ENCODE results near the gene CLDN6. TPM values are rescaled to one million over a fixed set of nuclear protein-coding genes. Genes with fewer than 3 reads are reported as not detected.

Gene CLDN6
- total and polyA plus RNA-seq, 2 donors (not counting 1 experiment from before 2014, with no cell fraction given): 0.03 TPM; not detected in 1

DNA sequence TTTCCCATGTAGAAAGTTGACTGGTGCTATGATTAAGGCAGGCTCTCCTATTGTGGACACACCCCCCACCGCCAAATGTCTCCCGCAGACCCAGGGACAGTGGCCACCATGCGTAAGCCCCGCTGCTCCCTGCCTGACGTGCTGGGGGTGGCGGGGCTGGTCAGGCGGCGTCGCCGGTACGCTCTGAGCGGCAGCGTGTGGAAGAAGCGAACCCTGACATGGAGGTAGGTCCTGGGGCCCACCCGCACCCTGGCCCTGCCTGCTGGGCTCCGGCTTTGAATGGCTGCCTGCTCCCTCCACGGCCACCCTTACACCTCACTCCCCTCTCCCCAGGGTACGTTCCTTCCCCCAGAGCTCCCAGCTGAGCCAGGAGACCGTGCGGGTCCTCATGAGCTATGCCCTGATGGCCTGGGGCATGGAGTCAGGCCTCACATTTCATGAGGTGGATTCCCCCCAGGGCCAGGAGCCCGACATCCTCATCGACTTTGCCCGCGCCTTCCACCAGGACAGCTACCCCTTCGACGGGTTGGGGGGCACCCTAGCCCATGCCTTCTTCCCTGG, 32.0 kb upstream of the CLDN6 start:
- no peaks in the 10 kb centered on the region for H3K79me2 ChIP-seq (ENCODE audit: control insufficient read depth, insufficient read depth, low read length)
- no peak overlapping the region for H3K4me3 ChIP-seq (replicated peaks in 1 of 4; ENCODE audit: control extremely low read depth in 1 of 4, insufficient read depth in 1 of 4, low read depth in 3 of 4, low read length in 4 of 4)
- H3K9me3 ChIP-seq (ENCODE audit: control insufficient read depth, insufficient read depth, low read depth, low read length): no peaks in the 10 kb centered on the region
- no peaks in the 10 kb centered on the region for H3K4me1 ChIP-seq (ENCODE audit: control insufficient read depth, extremely low read depth, insufficient read depth, low read length)
- no peak overlapping the region for H2AFZ ChIP-seq (ENCODE audit: low read length)
- H3K9ac ChIP-seq (ENCODE audit: insufficient read depth, low read length): no peak overlapping the region
- H3K36me3 ChIP-seq (ENCODE audit: control insufficient read depth, insufficient read depth, low read length): no peaks in the 10 kb centered on the region
- DNase-seq (ENCODE audit: low read depth in 2 of 2): no peak
- H3K4me2 ChIP-seq (ENCODE audit: extremely low read depth, insufficient read depth, low read length): no peak overlapping the region
- H3K27me3 ChIP-seq (ENCODE audit: control insufficient read depth, insufficient read depth, low read length): peaks cover 38% of the 10 kb centered on the region
- H4K20me1 ChIP-seq (ENCODE audit: control insufficient read depth, extremely low read depth, insufficient read depth, low read length): no peaks in the 10 kb centered on the region
- no peak for TF ChIP-seq EZH2 (IDR thresholded peaks at IDR 0.05; ENCODE audit: low read length, missing control alignments)
- TF ChIP-seq, protein P1, sequence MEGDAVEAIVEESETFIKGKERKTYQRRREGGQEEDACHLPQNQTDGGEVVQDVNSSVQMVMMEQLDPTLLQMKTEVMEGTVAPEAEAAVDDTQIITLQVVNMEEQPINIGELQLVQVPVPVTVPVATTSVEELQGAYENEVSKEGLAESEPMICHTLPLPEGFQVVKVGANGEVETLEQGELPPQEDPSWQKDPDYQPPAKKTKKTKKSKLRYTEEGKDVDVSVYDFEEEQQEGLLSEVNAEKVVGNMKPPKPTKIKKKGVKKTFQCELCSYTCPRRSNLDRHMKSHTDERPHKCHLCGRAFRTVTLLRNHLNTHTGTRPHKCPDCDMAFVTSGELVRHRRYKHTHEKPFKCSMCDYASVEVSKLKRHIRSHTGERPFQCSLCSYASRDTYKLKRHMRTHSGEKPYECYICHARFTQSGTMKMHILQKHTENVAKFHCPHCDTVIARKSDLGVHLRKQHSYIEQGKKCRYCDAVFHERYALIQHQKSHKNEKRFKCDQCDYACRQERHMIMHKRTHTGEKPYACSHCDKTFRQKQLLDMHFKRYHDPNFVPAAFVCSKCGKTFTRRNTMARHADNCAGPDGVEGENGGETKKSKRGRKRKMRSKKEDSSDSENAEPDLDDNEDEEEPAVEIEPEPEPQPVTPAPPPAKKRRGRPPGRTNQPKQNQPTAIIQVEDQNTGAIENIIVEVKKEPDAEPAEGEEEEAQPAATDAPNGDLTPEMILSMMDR (conservative IDR thresholded peaks at IDR 0.05 in 1 of 2, IDR thresholded peaks at IDR 0.05 in 1 of 2; ENCODE audit: low read depth in 1 of 2, low read length in 2 of 2): no peak
- no peak overlapping the region for H3K27ac ChIP-seq (ENCODE audit: insufficient read depth, low read length)

DNA sequence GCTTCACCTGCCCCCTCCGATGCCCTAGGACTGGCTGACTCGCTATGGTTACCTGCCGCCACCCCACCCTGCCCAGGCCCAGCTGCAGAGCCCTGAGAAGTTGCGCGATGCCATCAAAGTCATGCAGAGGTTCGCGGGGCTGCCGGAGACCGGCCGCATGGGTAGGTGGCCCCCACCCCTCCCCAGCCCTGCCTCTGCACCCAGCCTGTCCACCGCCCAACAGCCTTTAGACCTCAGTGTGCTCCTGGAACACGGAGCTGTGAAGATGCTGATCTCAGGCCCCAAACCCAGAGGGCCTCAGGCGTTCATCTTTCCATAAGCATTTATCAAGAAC, 29.4 kb upstream of the CLDN6 start:
- Histone ChIP-seq H4K20me1 (ENCODE audit: control insufficient read depth, extremely low read depth, insufficient read depth, low read length) (no peaks in the 10 kb centered on the region), H3K27ac (ENCODE audit: insufficient read depth, low read length) (no peak overlapping the region), H3K4me1 (ENCODE audit: control insufficient read depth, extremely low read depth, insufficient read depth, low read length) (no peaks in the 10 kb centered on the region), H3K4me3 (replicated peaks in 1 of 4; ENCODE audit: control extremely low read depth in 1 of 4, insufficient read depth in 1 of 4, low read depth in 3 of 4, low read length in 4 of 4) (no peak overlapping the region), H3K9ac (ENCODE audit: insufficient read depth, low read length) (no peak overlapping the region), H3K4me2 (ENCODE audit: extremely low read depth, insufficient read depth, low read length) (no peak overlapping the region), H3K27me3 (ENCODE audit: control insufficient read depth, insufficient read depth, low read length) (peaks cover 47% of the 10 kb centered on the region), H3K79me2 (ENCODE audit: control insufficient read depth, insufficient read depth, low read length) (no peaks in the 10 kb centered on the region), H3K36me3 (ENCODE audit: control insufficient read depth, insufficient read depth, low read length) (no peaks in the 10 kb centered on the region), H2AFZ (ENCODE audit: low read length) (no peak overlapping the region), H3K9me3 (ENCODE audit: control insufficient read depth, insufficient read depth, low read depth, low read length) (no peaks in the 10 kb centered on the region)
- no peak for DNase-seq (ENCODE audit: low read depth in 2 of 2)
- TF ChIP-seq EZH2 (IDR thresholded peaks at IDR 0.05; ENCODE audit: low read length, missing control alignments): no peak
- TF ChIP-seq, protein P1 (conservative IDR thresholded peaks at IDR 0.05 in 1 of 2, IDR thresholded peaks at IDR 0.05 in 1 of 2; ENCODE audit: low read depth in 1 of 2, low read length in 2 of 2): no peak

DNA sequence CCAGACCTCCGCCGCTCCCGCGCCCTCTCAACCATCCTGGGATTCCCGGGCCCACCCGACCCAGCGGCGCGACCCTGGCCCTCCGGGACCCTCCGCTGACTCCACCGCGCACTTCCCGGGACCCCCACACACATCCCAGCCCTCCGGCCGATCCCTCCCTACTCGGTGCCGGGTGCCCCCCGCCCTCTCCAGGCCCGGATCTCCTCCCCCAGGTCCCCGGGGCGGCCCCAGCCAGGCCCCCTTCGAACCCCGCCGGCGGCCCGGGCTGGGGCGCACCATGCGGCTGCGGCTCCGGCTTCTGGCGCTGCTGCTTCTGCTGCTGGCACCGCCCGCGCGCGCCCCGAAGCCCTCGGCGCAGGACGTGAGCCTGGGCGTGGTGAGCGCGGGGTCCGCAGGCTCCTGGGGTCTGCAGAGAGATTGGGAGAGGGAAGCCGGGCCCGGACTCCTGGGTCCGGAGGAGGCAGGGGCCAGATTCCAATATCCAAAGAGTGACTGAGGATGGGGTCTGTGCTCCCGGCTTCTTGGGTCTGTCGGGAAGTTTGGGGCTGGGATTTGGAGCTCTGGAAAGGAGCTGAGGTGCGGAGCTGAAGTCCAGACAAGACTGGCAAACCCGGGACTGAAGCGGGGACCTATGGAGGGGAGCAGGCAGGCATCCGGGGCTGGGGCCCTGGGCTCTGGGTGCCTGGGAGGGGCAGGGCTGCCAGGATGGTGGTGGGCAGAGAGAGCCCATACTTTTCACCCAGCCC, 28.8 kb upstream of the CLDN6 start:
- no peak for DNase-seq (ENCODE audit: low read depth in 2 of 2)
- Histone ChIP-seq H3K36me3 (ENCODE audit: control insufficient read depth, insufficient read depth, low read length) (no peaks in the 10 kb centered on the region), H3K9ac (ENCODE audit: insufficient read depth, low read length) (no peak overlapping the region), H3K4me2 (ENCODE audit: extremely low read depth, insufficient read depth, low read length) (peak overlapping the region; percentile 5), H2AFZ (ENCODE audit: low read length) (no peak overlapping the region), H3K4me3 (replicated peaks in 1 of 4; ENCODE audit: control extremely low read depth in 1 of 4, insufficient read depth in 1 of 4, low read depth in 3 of 4, low read length in 4 of 4) (no peak overlapping the region), H3K27me3 (ENCODE audit: control insufficient read depth, insufficient read depth, low read length) (peaks cover 47% of the 10 kb centered on the region), H3K9me3 (ENCODE audit: control insufficient read depth, insufficient read depth, low read depth, low read length) (no peaks in the 10 kb centered on the region), H3K4me1 (ENCODE audit: control insufficient read depth, extremely low read depth, insufficient read depth, low read length) (no peaks in the 10 kb centered on the region), H3K79me2 (ENCODE audit: control insufficient read depth, insufficient read depth, low read length) (no peaks in the 10 kb centered on the region), H4K20me1 (ENCODE audit: control insufficient read depth, extremely low read depth, insufficient read depth, low read length) (no peaks in the 10 kb centered on the region), H3K27ac (ENCODE audit: insufficient read depth, low read length) (no peak overlapping the region)
- peak; percentile 95 for TF ChIP-seq EZH2 (IDR thresholded peaks at IDR 0.05; ENCODE audit: low read length, missing control alignments)
- TF ChIP-seq, protein P1 (conservative IDR thresholded peaks at IDR 0.05 in 1 of 2, IDR thresholded peaks at IDR 0.05 in 1 of 2; ENCODE audit: low read depth in 1 of 2, low read length in 2 of 2): no peak
